Coronary artery (tissue), 2 donors: ENCODE measurements around the gene PFN2.
A peak's percentile ranks its signal among the peaks of the same experiment; 100 is the strongest.

Source experiments
- DNase-seq: peaks from one replicate; pipeline ENCODE4 v3.0.0-alpha.2; 2017; ENCODE audit warnings: low spot score
- H3K27ac ChIP-seq, 2 donors: fragments of 200-600 bp; sonication (generic); one replicate each; pipeline ENCODE4 v1.5.1; 2016 to 2019
- H3K4me3 ChIP-seq: fragments of 200-600 bp; sonication (generic); 2 replicates; pipeline ENCODE4 v1.5.1; 2016; ENCODE audit warnings: mild to moderate bottlenecking, moderate library complexity
- TF ChIP-seq, protein P1 (sequence below): fragments of 200-600 bp; sonication (generic); IDR thresholded peaks from one replicate; pipeline ENCODE4 v1.5.1; 2019; ENCODE audit warnings: antibody characterized with exemption

The PFN2 gene

DNA sequence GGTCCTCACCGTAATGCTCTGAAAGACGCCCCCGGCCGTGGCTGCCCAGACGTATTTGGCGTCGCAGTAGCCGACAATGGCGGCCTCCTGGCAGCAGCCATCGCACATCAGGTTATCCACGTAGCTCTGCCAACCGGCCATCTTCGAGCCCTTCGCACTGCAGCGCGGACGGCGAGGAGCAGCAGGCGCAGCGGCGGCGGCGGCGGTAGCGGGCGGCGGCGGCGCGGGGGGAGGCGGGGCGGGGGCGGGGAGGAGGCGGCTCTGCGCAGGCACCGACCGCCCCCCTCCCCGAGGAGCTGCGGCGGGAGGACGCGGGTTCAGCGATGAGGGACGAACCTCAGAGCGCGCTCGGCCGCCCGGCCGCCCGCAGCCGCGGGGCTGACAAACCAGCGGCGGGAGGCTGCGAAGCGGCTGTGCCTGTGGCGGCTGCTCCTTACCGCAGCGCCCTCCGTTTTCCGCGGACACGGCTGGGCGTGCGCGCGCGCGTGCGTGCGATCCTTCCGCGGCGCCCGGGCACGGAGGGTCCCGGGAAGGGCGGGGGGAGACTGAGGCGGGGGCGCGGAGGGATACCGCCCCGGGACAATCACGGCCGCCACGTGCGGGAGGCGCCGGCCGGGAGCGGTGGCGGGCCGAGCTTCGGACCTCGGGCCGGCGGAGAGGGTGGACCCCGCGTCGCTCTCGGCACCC is at the start of gene PFN2:
TSS of gene PFN2 (minus strand) at position 180 of the 687 bp plus-strand sequence. CDS start at position 141, 39 bp downstream.
- TF ChIP-seq, protein P1, sequence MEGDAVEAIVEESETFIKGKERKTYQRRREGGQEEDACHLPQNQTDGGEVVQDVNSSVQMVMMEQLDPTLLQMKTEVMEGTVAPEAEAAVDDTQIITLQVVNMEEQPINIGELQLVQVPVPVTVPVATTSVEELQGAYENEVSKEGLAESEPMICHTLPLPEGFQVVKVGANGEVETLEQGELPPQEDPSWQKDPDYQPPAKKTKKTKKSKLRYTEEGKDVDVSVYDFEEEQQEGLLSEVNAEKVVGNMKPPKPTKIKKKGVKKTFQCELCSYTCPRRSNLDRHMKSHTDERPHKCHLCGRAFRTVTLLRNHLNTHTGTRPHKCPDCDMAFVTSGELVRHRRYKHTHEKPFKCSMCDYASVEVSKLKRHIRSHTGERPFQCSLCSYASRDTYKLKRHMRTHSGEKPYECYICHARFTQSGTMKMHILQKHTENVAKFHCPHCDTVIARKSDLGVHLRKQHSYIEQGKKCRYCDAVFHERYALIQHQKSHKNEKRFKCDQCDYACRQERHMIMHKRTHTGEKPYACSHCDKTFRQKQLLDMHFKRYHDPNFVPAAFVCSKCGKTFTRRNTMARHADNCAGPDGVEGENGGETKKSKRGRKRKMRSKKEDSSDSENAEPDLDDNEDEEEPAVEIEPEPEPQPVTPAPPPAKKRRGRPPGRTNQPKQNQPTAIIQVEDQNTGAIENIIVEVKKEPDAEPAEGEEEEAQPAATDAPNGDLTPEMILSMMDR, result no peak
- Histone ChIP-seq H3K4me3 (peak within 1 kb of the TSS; percentile 99), H3K27ac (peak within 1 kb of the TSS; percentile 88 to 98)
- DNase-seq, result peak; percentile 81

DNA sequence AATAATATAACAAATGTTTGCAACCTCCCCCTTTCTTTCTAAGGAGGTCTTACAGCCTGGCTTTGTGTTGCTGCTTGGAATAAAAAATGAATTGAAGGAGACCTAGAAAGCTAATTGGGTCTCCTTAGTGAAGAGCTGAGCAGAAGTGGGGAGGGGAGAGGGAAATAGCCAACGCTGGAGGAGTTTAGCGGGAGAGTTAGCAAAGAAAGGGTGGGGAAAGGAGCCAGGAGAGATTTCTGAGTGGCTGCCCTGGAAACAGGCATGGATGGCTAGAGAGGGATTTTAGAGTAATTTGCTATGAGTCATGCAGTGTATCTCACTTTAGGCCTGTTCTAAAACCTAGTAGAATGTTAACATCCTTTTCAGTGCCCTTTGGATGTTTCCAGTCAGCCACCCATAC is 45.2 kb upstream of the PFN2 start:
- no peak for DNase-seq
- TF ChIP-seq, protein P1, result no peak
- Histone ChIP-seq H3K4me3 (no peak overlapping the region), H3K27ac (no peak overlapping the region)

DNA sequence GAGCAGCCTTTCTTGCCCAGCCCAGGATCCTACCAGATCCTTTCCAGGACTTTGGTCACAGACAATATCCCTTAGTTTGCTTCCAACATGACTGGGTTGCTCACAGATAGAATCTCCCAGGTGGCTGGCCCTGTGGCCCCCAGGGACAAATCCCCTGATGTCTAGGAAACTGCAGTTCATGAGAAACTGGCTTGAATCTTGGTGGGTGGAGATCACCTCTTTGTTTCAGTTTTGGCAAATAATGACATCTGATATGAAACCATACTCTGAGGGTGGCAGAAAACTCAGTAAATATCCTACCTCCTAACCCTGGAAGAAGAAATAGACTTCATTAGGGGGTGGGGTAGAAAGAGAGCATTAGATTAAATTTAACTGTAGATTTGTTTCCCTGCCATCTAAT is 44.1 kb upstream of the PFN2 start:
- Histone ChIP-seq H3K4me3 (no peak overlapping the region), H3K27ac (no peak overlapping the region)
- no peak for DNase-seq
- TF ChIP-seq, protein P1, result no peak

- TF ChIP-seq, protein P1, result no peak
- no peak overlapping the region for H3K27ac ChIP-seq
- no peak overlapping the region for H3K4me3 ChIP-seq
- DNase-seq, result no peak
Observed at GRCh38 chr3:150013801-150014200, 43.1 kb upstream of the PFN2 start.

GRCh38 chr3:150006794-150007193 is 36.1 kb upstream of the PFN2 start:
- TF ChIP-seq, protein P1, result no peak
- DNase-seq, result no peak
- Histone ChIP-seq H3K27ac (no peak overlapping the region), H3K4me3 (no peak overlapping the region)

GRCh38 chr3:150005243-150006112 is 34.8 kb upstream of the PFN2 start:
- TF ChIP-seq, protein P1, result no peak
- Histone ChIP-seq H3K4me3 (no peak overlapping the region), H3K27ac (no peak overlapping the region)
- no peak for DNase-seq
